Measurements from ENCODE around the gene FMNL2.

Gene FMNL2

DNA sequence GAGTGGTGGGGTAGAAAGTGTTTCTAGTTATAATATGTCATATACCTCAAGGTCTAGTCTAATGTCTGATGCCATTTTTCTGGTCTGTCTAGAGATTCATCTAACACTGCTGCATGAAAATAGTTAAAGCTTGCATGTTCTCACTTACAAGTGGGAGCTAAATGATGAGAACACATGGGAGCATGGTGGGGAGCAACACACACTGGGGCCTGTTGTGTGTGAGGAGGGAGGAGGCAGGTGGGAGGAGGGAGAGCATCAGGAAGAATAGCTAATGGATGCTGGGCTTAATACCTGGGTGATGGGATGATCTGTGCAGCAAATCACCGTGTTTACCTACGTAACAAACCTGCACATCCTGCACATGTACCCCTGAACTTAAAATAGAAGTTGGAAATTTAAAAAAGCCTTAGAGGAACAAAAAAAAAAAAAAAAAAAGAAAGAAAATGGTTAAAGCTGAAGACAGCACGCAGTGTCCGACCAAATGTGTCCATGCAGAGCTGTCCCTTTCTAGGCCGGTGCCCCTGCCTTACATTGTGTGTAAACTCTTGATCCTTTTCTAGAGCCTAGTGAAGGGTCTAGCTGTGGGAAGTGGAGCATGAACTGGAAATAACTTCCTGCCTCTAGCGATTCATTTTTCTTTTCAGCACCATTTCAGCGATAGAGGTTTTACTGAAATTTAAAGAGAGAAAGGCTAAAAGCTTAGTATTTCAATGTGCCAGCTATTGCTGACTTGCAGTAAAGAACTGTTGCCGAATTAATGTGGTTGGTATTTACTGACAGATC lies 94.0 kb downstream of the FMNL2 start:
- no peak overlapping the region for H3K27ac Mint-ChIP-seq
- CTCF ChIA-PET: interaction anchor here (0.7 kb wide), 1 partner anchor 136 kb away, joined by 3 read pairs; no protein-coding TSS in a partner anchor

DNA sequence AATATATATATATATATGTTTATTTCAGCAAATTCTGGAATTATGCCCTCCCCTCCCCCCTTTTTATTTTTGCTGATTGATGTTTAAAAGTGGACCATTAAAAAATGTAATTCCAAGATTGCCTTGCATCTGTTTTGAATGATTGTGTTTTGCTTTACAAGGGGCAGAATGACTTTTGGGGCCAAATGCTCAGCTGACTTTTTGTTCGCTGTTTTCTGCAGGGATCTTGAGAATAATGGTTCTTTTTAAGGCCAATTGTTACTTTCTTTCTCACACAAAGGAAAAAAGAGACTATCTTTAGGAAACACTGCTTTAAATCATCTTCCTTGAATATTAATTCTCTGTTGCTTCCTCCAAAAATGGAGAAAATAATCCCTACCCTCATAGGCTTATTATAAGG lies 95.9 kb downstream of the FMNL2 start:
- no peaks in the 10 kb centered on the region for H3K27me3 Mint-ChIP-seq
- no peak overlapping the region for H3K4me3 Mint-ChIP-seq
- CTCF ChIA-PET: no interaction called here
- H3K36me3 Mint-ChIP-seq: no peaks in the 10 kb centered on the region
- H3K27ac Mint-ChIP-seq: no peak overlapping the region
- no peak for DNase-seq
- H3K4me1 Mint-ChIP-seq: no peaks in the 10 kb centered on the region
- no peaks in the 10 kb centered on the region for H3K9me3 Mint-ChIP-seq

More for the DNA sequence above, 94.0 kb downstream of the FMNL2 start:
- no peaks in the 10 kb centered on the region for H3K4me1 Mint-ChIP-seq
- H3K36me3 Mint-ChIP-seq: no peaks in the 10 kb centered on the region
- H3K27me3 Mint-ChIP-seq: no peaks in the 10 kb centered on the region
- no peaks in the 10 kb centered on the region for H3K9me3 Mint-ChIP-seq
- no peak for DNase-seq
- no peak overlapping the region for H3K4me3 Mint-ChIP-seq

GRCh38 chr2:152431370-152432098 lies 96.6 kb downstream of the FMNL2 start:
- no peak overlapping the region for H3K27ac Mint-ChIP-seq
- no peaks in the 10 kb centered on the region for H3K4me1 Mint-ChIP-seq
- H3K4me3 Mint-ChIP-seq: no peak overlapping the region
- H3K27me3 Mint-ChIP-seq: no peaks in the 10 kb centered on the region
- DNase-seq: no peak
- CTCF ChIA-PET: no interaction called here
- no peaks in the 10 kb centered on the region for H3K9me3 Mint-ChIP-seq
- H3K36me3 Mint-ChIP-seq: no peaks in the 10 kb centered on the region

DNA sequence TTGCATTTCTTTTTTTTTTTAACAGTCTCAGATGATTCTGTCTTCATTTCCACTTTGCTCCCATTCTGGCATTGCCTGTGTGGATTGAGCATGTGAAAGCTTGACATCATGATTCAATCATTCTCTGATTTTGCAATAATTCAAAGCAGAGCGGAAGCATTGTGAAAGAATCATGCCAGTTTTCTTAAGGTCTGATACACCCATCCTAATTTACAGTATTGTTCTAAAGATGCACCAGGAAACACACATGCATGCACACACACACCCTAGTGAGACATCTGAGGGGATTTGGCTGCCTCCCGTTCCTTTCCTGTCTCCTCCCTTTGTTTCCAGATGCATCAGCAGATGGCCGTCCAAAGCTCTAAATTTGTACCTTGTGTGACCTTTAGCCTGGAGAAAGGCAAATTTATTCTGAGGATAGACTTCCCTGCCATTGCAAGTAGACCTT lies 97.3 kb downstream of the FMNL2 start:
- H3K4me1 Mint-ChIP-seq: no peaks in the 10 kb centered on the region
- CTCF ChIA-PET: no interaction called here
- H3K27me3 Mint-ChIP-seq: no peaks in the 10 kb centered on the region
- DNase-seq: no peak
- no peaks in the 10 kb centered on the region for H3K9me3 Mint-ChIP-seq
- no peak overlapping the region for H3K4me3 Mint-ChIP-seq
- no peak overlapping the region for H3K27ac Mint-ChIP-seq
- H3K36me3 Mint-ChIP-seq: no peaks in the 10 kb centered on the region

GRCh38 chr2:152432765-152433164 lies 97.8 kb downstream of the FMNL2 start:
- Mint-ChIP-seq H3K27me3 (no peaks in the 10 kb centered on the region), H3K9me3 (no peaks in the 10 kb centered on the region), H3K27ac (no peak overlapping the region), H3K36me3 (no peaks in the 10 kb centered on the region), H3K4me3 (no peak overlapping the region), H3K4me1 (no peaks in the 10 kb centered on the region)
- CTCF ChIA-PET: interaction anchor here (1.6 kb wide), 1 partner anchor 12 kb away, joined by 3 read pairs; no protein-coding TSS in a partner anchor
- DNase-seq: no peak

DNA sequence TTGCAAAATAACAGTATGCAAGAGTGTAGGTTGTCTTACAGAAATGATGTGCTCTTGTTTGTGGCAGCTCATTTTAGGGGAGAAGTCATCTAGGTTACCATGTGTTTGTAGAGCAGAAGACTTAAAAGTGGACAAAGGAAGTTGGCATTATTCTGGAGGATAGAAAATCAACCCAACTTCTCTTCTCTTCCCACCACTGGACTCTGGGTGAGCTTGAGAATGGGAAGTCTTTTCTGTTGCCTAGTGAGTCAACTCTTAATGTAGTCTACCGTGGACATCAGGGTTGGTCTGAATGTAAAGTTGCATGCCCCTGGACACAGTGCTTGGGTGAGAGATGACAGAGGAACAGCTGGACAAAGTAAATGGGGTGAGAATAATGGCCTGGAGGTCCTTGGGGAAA lies 98.3 kb downstream of the FMNL2 start:
- Mint-ChIP-seq H3K4me3 (no peak overlapping the region), H3K27me3 (no peaks in the 10 kb centered on the region), H3K9me3 (no peaks in the 10 kb centered on the region), H3K4me1 (no peaks in the 10 kb centered on the region), H3K27ac (no peak overlapping the region), H3K36me3 (no peaks in the 10 kb centered on the region)
- CTCF ChIA-PET: interaction anchor here (1.6 kb wide), 1 partner anchor 11 kb away, joined by 3 read pairs; no protein-coding TSS in a partner anchor
- no peak for DNase-seq

DNA sequence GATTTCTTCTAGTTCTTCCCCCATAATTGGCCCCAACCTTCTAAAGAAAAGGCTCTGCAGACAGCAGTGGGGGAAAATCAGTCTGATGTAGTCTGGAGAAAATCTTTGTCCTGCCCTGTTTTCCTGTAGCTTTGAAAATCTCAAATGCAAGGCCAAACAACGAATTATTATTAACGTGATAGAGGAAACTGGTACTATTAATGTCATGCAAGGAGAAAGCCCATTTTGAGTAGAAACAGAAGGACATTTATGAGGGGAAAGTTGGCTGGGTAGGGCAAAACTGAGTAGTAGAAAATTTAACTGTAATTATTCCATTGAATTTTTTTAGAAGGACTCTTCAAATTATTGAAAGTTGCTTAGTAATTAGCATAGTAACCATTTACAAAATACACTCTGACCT lies 98.8 kb downstream of the FMNL2 start:
- DNase-seq: no peak
- no peaks in the 10 kb centered on the region for H3K4me1 Mint-ChIP-seq
- H3K36me3 Mint-ChIP-seq: no peaks in the 10 kb centered on the region
- H3K9me3 Mint-ChIP-seq: no peaks in the 10 kb centered on the region
- no peaks in the 10 kb centered on the region for H3K27me3 Mint-ChIP-seq
- no peak overlapping the region for H3K4me3 Mint-ChIP-seq
- no peak overlapping the region for H3K27ac Mint-ChIP-seq
- CTCF ChIA-PET: interaction anchor here (1.6 kb wide), 1 partner anchor 11 kb away, joined by 3 read pairs; no protein-coding TSS in a partner anchor

- Mint-ChIP-seq H3K36me3 (no peaks in the 10 kb centered on the region), H3K4me3 (no peak overlapping the region), H3K9me3 (no peaks in the 10 kb centered on the region), H3K4me1 (no peaks in the 10 kb centered on the region), H3K27ac (no peak overlapping the region), H3K27me3 (no peaks in the 10 kb centered on the region)
- DNase-seq: no peak
- CTCF ChIA-PET: interaction anchor here (1.6 kb wide), 1 partner anchor 10 kb away, joined by 3 read pairs; no protein-coding TSS in a partner anchor
Measured at GRCh38 chr2:152434395-152435182, 99.6 kb downstream of the FMNL2 start.

DNA sequence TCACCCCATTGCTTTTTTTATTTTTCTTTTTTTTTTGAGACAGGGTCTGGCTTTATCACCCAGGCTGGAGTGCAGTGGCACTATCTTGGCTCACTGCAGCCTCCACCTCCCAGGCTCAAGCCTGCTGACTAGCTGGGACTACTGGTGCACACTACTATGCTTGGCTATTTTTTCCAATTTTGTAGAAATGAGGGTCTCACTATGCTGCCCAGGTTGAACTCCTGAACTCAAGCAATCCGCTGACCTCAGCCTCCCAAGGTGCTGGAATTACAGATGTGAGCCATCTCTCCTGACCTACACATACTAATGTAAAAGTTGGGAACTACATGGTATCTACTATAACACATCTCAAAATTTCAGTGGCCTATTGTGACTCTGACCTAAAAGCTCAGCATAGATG lies 101.2 kb downstream of the FMNL2 start:
- no peaks in the 10 kb centered on the region for H3K4me1 Mint-ChIP-seq
- no peaks in the 10 kb centered on the region for H3K36me3 Mint-ChIP-seq
- no peak overlapping the region for H3K27ac Mint-ChIP-seq
- CTCF ChIA-PET: no interaction called here
- no peaks in the 10 kb centered on the region for H3K9me3 Mint-ChIP-seq
- H3K27me3 Mint-ChIP-seq: no peaks in the 10 kb centered on the region
- no peak overlapping the region for H3K4me3 Mint-ChIP-seq
- no peak for DNase-seq

GRCh38 chr2:152437276-152438108 lies 102.5 kb downstream of the FMNL2 start:
- Mint-ChIP-seq H3K4me3 (no peak overlapping the region), H3K9me3 (no peaks in the 10 kb centered on the region), H3K27me3 (no peaks in the 10 kb centered on the region), H3K27ac (no peak overlapping the region), H3K36me3 (no peaks in the 10 kb centered on the region), H3K4me1 (no peaks in the 10 kb centered on the region)
- CTCF ChIA-PET: no interaction called here
- DNase-seq: no peak

DNA sequence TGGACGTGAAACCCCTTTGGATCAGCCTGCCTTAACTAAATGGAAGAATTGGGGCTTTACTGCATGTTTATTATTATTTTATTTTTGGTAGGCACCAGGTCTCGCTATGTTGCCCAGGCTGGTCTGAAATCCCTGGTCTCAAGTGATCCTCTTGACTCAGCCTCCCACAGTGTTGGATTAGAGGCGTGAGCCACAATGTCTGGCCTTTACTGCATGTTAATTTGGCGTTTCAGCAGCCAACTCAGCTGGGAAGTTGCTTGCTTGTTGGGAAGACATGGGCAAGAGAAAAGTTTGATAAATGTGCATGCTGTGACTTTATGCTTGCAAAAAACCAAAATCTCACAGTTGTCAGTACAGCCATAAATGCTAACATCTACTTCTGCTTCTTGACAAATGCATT lies 105.1 kb downstream of the FMNL2 start:
- Mint-ChIP-seq H3K9me3 (no peaks in the 10 kb centered on the region), H3K4me3 (no peak overlapping the region), H3K4me1 (no peaks in the 10 kb centered on the region), H3K36me3 (no peaks in the 10 kb centered on the region), H3K27me3 (no peaks in the 10 kb centered on the region), H3K27ac (no peak overlapping the region)
- no peak for DNase-seq
- CTCF ChIA-PET: no interaction called here

GRCh38 chr2:152440460-152440859 lies 105.5 kb downstream of the FMNL2 start:
- CTCF ChIA-PET: no interaction called here
- no peak overlapping the region for H3K27ac Mint-ChIP-seq
- no peak for DNase-seq
- no peak overlapping the region for H3K4me3 Mint-ChIP-seq
- no peaks in the 10 kb centered on the region for H3K4me1 Mint-ChIP-seq
- no peaks in the 10 kb centered on the region for H3K9me3 Mint-ChIP-seq
- no peaks in the 10 kb centered on the region for H3K27me3 Mint-ChIP-seq
- H3K36me3 Mint-ChIP-seq: no peaks in the 10 kb centered on the region

DNA sequence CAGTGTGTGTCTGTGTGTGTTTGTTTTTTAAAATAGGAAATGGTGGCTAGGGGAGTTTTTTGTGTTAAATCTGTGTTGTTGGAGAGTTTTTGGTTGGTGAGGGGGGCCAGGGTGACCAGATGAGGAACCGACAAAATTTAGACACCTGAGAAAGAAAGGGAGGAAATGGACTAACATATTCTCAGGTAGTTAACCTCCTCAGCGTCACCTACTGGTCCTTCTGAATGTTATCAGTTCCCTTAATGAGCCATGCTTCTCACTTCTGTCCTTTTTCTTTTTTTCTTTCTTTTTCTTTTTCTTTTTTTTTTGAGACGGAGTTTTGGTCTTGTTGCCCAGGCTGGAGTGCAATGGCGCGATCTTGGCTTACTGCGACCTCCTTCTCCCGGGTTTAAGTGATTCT lies 107.0 kb downstream of the FMNL2 start:
- Mint-ChIP-seq H3K27me3 (no peaks in the 10 kb centered on the region), H3K4me1 (no peaks in the 10 kb centered on the region), H3K9me3 (no peaks in the 10 kb centered on the region), H3K36me3 (no peaks in the 10 kb centered on the region), H3K27ac (no peak overlapping the region), H3K4me3 (no peak overlapping the region)
- no peak for DNase-seq
- CTCF ChIA-PET: no interaction called here

DNA sequence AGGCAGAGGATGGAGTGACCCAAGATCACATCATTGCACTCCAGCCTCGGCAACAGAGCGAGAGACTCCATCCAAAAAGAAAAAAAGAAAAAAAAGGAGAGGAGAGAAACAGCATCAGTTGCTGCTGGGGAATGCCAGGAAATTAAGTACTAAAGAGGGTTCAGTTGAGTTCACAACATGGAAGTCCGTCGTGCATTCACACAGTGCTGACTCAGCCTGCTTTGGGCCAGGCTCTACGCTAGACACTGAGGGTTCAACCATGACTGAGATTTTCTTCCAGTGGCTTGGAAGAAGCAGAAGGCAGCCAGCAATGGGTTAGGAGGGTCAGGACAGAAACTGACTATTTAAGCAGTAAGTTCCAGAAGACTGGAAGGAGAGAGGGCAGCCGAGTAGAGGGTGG lies 108.8 kb downstream of the FMNL2 start:
- Mint-ChIP-seq H3K4me3 (no peak overlapping the region), H3K27ac (no peak overlapping the region), H3K4me1 (no peaks in the 10 kb centered on the region), H3K9me3 (no peaks in the 10 kb centered on the region), H3K27me3 (no peaks in the 10 kb centered on the region), H3K36me3 (no peaks in the 10 kb centered on the region)
- DNase-seq: no peak
- CTCF ChIA-PET: no interaction called here

Measured in activated naive CD4-positive, alpha-beta T cell treated with anti-CD3 and anti-CD28 coated beads, Interleukin-2, amount 10 ng/mL, durations not matched to agents 7 days and 5 days (primary cell).